Measurements from ENCODE around the gene CCT7.

DNA sequence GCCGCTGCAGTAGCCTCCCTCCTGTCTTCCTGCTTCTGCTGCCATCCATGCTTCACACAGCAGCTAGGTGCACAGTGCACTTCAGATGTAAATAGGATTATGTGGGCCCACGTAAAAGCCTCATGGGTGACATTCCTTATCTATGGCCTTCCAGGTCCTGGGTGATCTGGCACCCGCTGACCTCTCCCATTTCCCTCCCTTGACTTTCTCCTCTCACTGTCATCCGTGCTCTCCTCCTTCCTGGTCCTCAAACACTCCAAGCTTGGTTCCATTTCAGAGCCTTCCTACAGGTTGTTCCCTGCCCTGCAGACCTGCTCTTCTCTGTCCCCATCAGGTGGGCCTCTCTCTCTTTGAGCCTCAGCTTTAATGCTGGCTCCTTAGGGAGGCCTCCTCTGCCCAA, 24.1 kb upstream of the CCT7 start:
- TF ChIP-seq, protein P1, sequence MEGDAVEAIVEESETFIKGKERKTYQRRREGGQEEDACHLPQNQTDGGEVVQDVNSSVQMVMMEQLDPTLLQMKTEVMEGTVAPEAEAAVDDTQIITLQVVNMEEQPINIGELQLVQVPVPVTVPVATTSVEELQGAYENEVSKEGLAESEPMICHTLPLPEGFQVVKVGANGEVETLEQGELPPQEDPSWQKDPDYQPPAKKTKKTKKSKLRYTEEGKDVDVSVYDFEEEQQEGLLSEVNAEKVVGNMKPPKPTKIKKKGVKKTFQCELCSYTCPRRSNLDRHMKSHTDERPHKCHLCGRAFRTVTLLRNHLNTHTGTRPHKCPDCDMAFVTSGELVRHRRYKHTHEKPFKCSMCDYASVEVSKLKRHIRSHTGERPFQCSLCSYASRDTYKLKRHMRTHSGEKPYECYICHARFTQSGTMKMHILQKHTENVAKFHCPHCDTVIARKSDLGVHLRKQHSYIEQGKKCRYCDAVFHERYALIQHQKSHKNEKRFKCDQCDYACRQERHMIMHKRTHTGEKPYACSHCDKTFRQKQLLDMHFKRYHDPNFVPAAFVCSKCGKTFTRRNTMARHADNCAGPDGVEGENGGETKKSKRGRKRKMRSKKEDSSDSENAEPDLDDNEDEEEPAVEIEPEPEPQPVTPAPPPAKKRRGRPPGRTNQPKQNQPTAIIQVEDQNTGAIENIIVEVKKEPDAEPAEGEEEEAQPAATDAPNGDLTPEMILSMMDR (IDR thresholded peaks at IDR 0.05; ENCODE audit: insufficient read depth, low read depth, low read length) = no peak
- no peak for TF ChIP-seq EZH2 (IDR thresholded peaks at IDR 0.05; ENCODE audit: insufficient read depth, low read length)

All from astrocyte (in vitro differentiated cells and primary cell).